Cardiac muscle cell (in vitro differentiated cells and primary cell): ENCODE data around the gene GAN. TPM values are rescaled to one million over a fixed set of nuclear protein-coding genes. Genes with fewer than 3 reads are reported as not detected.

ENCODE experiments used
- DNase-seq, 2 donors: peaks; one replicate each; pipeline versions ENCODE4 v3.0.0 to v3.0.0-alpha.2; 2010 to 2017; ENCODE audit warnings: low read depth in 1 of 2, low spot score in 1 of 2
- H3K27ac ChIP-seq: fragments of 200-600 bp; sonication (generic); 2 replicates; pipeline ENCODE4 v1.5.1; 2016
- H3K27me3 ChIP-seq: fragments of 200-600 bp; sonication (generic); 2 replicates; pipeline ENCODE4 v1.6.0; 2016; ENCODE audit warnings: control low read depth
- H3K36me3 ChIP-seq: fragments of 200-600 bp; sonication (generic); 2 replicates; pipeline ENCODE4 v1.5.1; 2016; ENCODE audit warnings: control low read depth
- H3K4me1 ChIP-seq: fragments of 200-600 bp; sonication (generic); 2 replicates; pipeline ENCODE4 v1.8.1; 2017; ENCODE audit warnings: low read depth, mild to moderate bottlenecking, mixed run types
- H3K4me3 ChIP-seq: fragments of 200-600 bp; sonication (generic); 2 replicates; pipeline ENCODE4 v1.5.1; 2016; ENCODE audit warnings: mild to moderate bottlenecking
- H3K9me3 ChIP-seq: fragments of 200-600 bp; sonication (generic); 2 replicates; pipeline ENCODE4 v1.5.1; 2017; ENCODE audit warnings: low read depth, mild to moderate bottlenecking, control low read depth
- CTCF ChIP-seq: IDR thresholded peaks from 2 replicates; pipeline ENCODE4 v1.5.1; 2012; ENCODE audit warnings: low read depth, mild to moderate bottlenecking, low read length
- polyA plus RNA-seq: library from polyadenylated mRNA; unstranded; fragments of >200 nt; fragmentation: Nextera tagmentation; extraction: Ambion mirVana; gene quantifications from 2 replicates; pipeline ENCODE4 v1.2.1, GENCODE V29; 2016
- total RNA-seq: library from RNA; depleted of rRNA; stranded (reverse); fragments of >200 nt; gene quantifications from 2 replicates; pipeline ENCODE4 v1.2.3, GENCODE V29; 2016

GAN gene
- total and polyA plus RNA-seq, 2 experiments from 2014 or later = 2.7 to 30.8 TPM

- no peaks in the 10 kb centered on the region for H3K4me1 ChIP-seq
- H3K4me3 ChIP-seq = no peak overlapping the region
- no peaks in the 10 kb centered on the region for H3K9me3 ChIP-seq
- H3K36me3 ChIP-seq = peaks cover 3% of the 10 kb centered on the region
- DNase-seq = no peak
- TF ChIP-seq CTCF = no peak
- H3K27me3 ChIP-seq = no peaks in the 10 kb centered on the region
- no peak overlapping the region for H3K27ac ChIP-seq
Measured at GRCh38 chr16:81388357-81388756, 73.6 kb downstream of the GAN start.

- Histone ChIP-seq H3K4me1 (peaks cover 2% of the 10 kb centered on the region), H3K36me3 (peaks cover 3% of the 10 kb centered on the region), H3K9me3 (no peaks in the 10 kb centered on the region), H3K27ac (no peak overlapping the region), H3K27me3 (no peaks in the 10 kb centered on the region), H3K4me3 (no peak overlapping the region)
- no peak for TF ChIP-seq CTCF
- DNase-seq = no peak
Measured at GRCh38 chr16:81390840-81391239, 76.1 kb downstream of the GAN start.

GRCh38 chr16:81392011-81392410 is 77.2 kb downstream of the GAN start:
- DNase-seq = no peak
- Histone ChIP-seq H3K4me1 (peaks cover 2% of the 10 kb centered on the region), H3K4me3 (no peak overlapping the region), H3K36me3 (no peaks in the 10 kb centered on the region), H3K9me3 (no peaks in the 10 kb centered on the region), H3K27ac (no peak overlapping the region), H3K27me3 (no peaks in the 10 kb centered on the region)
- TF ChIP-seq CTCF = no peak

GRCh38 chr16:81394416-81394815 is 79.7 kb downstream of the GAN start:
- no peaks in the 10 kb centered on the region for H3K27me3 ChIP-seq
- no peaks in the 10 kb centered on the region for H3K36me3 ChIP-seq
- no peaks in the 10 kb centered on the region for H3K9me3 ChIP-seq
- H3K27ac ChIP-seq = no peak overlapping the region
- H3K4me3 ChIP-seq = no peak overlapping the region
- H3K4me1 ChIP-seq = peaks cover 2% of the 10 kb centered on the region
- no peak for TF ChIP-seq CTCF
- no peak for DNase-seq

GRCh38 chr16:81394966-81395655 is 80.3 kb downstream of the GAN start:
- no peak overlapping the region for H3K4me3 ChIP-seq
- peak overlapping the region; percentile 60 for H3K27ac ChIP-seq
- peaks cover 2% of the 10 kb centered on the region for H3K4me1 ChIP-seq
- no peak for TF ChIP-seq CTCF
- no peaks in the 10 kb centered on the region for H3K36me3 ChIP-seq
- no peaks in the 10 kb centered on the region for H3K9me3 ChIP-seq
- peak in 1 of 2 donors; percentile 68 for DNase-seq
- H3K27me3 ChIP-seq = no peaks in the 10 kb centered on the region
